HCT116 (cell line): Measurements from ENCODE around the gene ROCK2. TPM values are rescaled to one million over a fixed set of nuclear protein-coding genes. Genes with fewer than 3 reads are reported as not detected.

Source experiments
- ATAC-seq: fragments of 200-7000 bp; cut with Tn5 transposase; 2 replicates; pipeline ENCODE4 v1.9.1; 2020; ENCODE audit warnings: mild to moderate bottlenecking, moderate library complexity
- BruUV-seq: library from RNA; stranded (reverse); fragments of 400-500 nt; replicated peaks from 2 replicates; lab custom pipeline; 2021; lab: Mats Ljungman, UMichigan
- CTCF ChIA-PET: fragments of 300-600 bp; sonication (Branson Sonifier 250); formaldehyde crosslinking; loops from one replicate; lab custom pipeline; 2021; ENCODE audit warnings: antibody characterized with exemption; lab: Charles Lee
- POLR2A ChIA-PET: fragments of 300-600, 350-600 bp; sonication (Branson Sonifier 250); formaldehyde crosslinking; loops from one replicate; lab custom pipeline; 2021; ENCODE audit warnings: antibody characterized with exemption; lab: Charles Lee
- RAD21 ChIA-PET, 2 experiments: fragments of 300-600 bp; sonication (Branson Sonifier 250); formaldehyde crosslinking; loops; one replicate each; lab custom pipeline; 2023; ENCODE audit warnings: low total read pairs in 2 of 2; ENCODE audit not compliant: uncharacterized antibody in 2 of 2, unreplicated experiment in 2 of 2, low non-redundant PET in 1 of 2; lab: Charles Lee
- DNase-seq: peaks from one replicate; pipeline ENCODE4 v3.0.0-alpha.2; 2010; ENCODE audit warnings: low read depth, low spot score
- H2AFZ ChIP-seq: fragments of 200-600 bp; shearing (Covaris generic), sonication (generic); 2 replicates; pipeline ENCODE4 v1.6.1; 2017; ENCODE audit warnings: low read depth, mixed run types, mixed read lengths, antibody characterized with exemption, low read length; ENCODE audit not compliant: poor library complexity, severe bottlenecking
- H3K27ac ChIP-seq: 2 replicates; pipeline ENCODE4 v1.5.1; 2012; ENCODE audit warnings: low read depth, low read length
- H3K27me3 ChIP-seq: fragments of 200-600 bp; sonication (generic); 2 replicates; pipeline ENCODE4 v1.6.1; 2016; ENCODE audit warnings: mixed run types, low read length, mixed read lengths; ENCODE audit not compliant: insufficient read depth
- H3K36me3 ChIP-seq, 2 experiments: fragments of 200-500 bp in 1 of 2; fragments of 200-600 bp in 1 of 2; sonication (Bioruptor generic) in 1 of 2; sonication (generic) in 1 of 2; 2 replicates each; pipeline versions ENCODE4 v1.5.1 to v1.6.1; 2014 to 2016; ENCODE audit warnings: low read length in 2 of 2, inconsistent platforms in 1 of 2, mixed read lengths in 1 of 2, mixed run types in 1 of 2; ENCODE audit not compliant: insufficient read depth in 2 of 2, control insufficient read depth in 1 of 2
- H3K4me1 ChIP-seq, 2 experiments: fragments of 200-600 bp in 1 of 2; sonication (generic) in 1 of 2; 2 replicates each; pipeline versions ENCODE4 v1.5.1 to v1.6.1; 2012 to 2017; ENCODE audit warnings: low read length in 2 of 2, inconsistent platforms in 1 of 2, mild to moderate bottlenecking in 1 of 2, mixed read lengths in 1 of 2, mixed run types in 1 of 2, moderate library complexity in 1 of 2; ENCODE audit not compliant: insufficient read depth in 2 of 2, control insufficient read depth in 1 of 2
- H3K4me2 ChIP-seq: fragments of 200-600 bp; sonication (generic); 2 replicates; pipeline ENCODE4 v1.6.1; 2017; ENCODE audit warnings: mixed run types, low read length, mixed read lengths
- H3K4me3 ChIP-seq, 2 experiments: fragments of 200-600 bp in 1 of 2; sonication (generic) in 1 of 2; replicated peaks in 1 of 2; 2 replicates each; pipeline ENCODE4 v1.5.1; 2011 to 2016; ENCODE audit warnings: low read length in 2 of 2, control low read depth in 1 of 2, low read depth in 1 of 2, mild to moderate bottlenecking in 1 of 2, mixed read lengths in 1 of 2, mixed run types in 1 of 2
- H3K79me2 ChIP-seq: fragments of 200-600 bp; sonication (generic); 2 replicates; pipeline ENCODE4 v1.6.1; 2017; ENCODE audit warnings: mild to moderate bottlenecking, mixed run types, low read length, moderate library complexity, mixed read lengths; ENCODE audit not compliant: insufficient read depth
- H3K9ac ChIP-seq: fragments of 200-600 bp; sonication (generic); 2 replicates; pipeline ENCODE4 v1.6.1; 2016; ENCODE audit warnings: low read length, mixed read lengths
- H3K9me2 ChIP-seq: fragments of 200-600 bp; sonication (generic), shearing (Covaris generic); 2 replicates; pipeline ENCODE4 v1.6.1; 2017; ENCODE audit warnings: mixed run types, mild to moderate bottlenecking, moderate library complexity; ENCODE audit not compliant: insufficient read depth
- H3K9me3 ChIP-seq, 2 experiments: fragments of 200-500 bp in 1 of 2; fragments of 200-600 bp in 1 of 2; sonication (Bioruptor generic) in 1 of 2; sonication (generic) in 1 of 2; 2 replicates each; pipeline ENCODE4 v1.6.1; 2014 to 2017; ENCODE audit warnings: low read length in 2 of 2, mixed read lengths in 2 of 2, inconsistent platforms in 1 of 2, low read depth in 1 of 2, mild to moderate bottlenecking in 1 of 2, mixed run types in 1 of 2, moderate library complexity in 1 of 2; ENCODE audit not compliant: control insufficient read depth in 1 of 2, insufficient read depth in 1 of 2
- H4K20me1 ChIP-seq: fragments of 200-600 bp; sonication (generic), shearing (Covaris generic); 2 replicates; pipeline ENCODE4 v1.6.1; 2017; ENCODE audit warnings: mixed run types, mild to moderate bottlenecking, moderate library complexity; ENCODE audit not compliant: insufficient read depth
- EGR1 ChIP-seq: IDR thresholded peaks from 2 replicates; pipeline ENCODE4 v1.6.1; 2012; ENCODE audit warnings: low read depth
- EZH2 ChIP-seq: fragments of 200-600 bp; sonication (generic); IDR thresholded peaks from 2 replicates; pipeline ENCODE4 v1.6.1; 2017; ENCODE audit warnings: antibody characterized with exemption, mixed run types
- FOSL1 ChIP-seq: IDR thresholded peaks from 2 replicates; pipeline ENCODE4 v1.6.1; 2012; ENCODE audit warnings: low read depth
- SIN3A ChIP-seq: IDR thresholded peaks from 2 replicates; pipeline ENCODE4 v1.6.1; 2012; ENCODE audit warnings: low read depth
- TCF7L2 ChIP-seq: IDR thresholded peaks from 2 replicates; pipeline ENCODE4 v1.7.0; 2011; ENCODE audit warnings: borderline replicate concordance, inconsistent platforms; ENCODE audit not compliant: insufficient read depth, insufficient read length; ENCODE audit errors: extremely low read depth
- intact Hi-C: fragments of 100-400 bp; cut with micrococcal nuclease; formaldehyde crosslinking; loops from 2 replicates; pipeline ENCODE4 v1.10.0; 2022
- total RNA-seq: library from RNA; stranded (reverse); gene quantifications from one replicate; pipeline ENCODE4 v1.2.1, GENCODE V29; 2021; ENCODE audit not compliant: unreplicated experiment
- TF ChIP-seq, protein P1 (sequence below): IDR thresholded peaks from 2 replicates; pipeline ENCODE4 v1.6.1; 2011; ENCODE audit warnings: mild to moderate bottlenecking, low read length, moderate library complexity; ENCODE audit not compliant: insufficient replicate concordance; ENCODE audit errors: extremely low read depth
- TF ChIP-seq, protein P2 (sequence below): IDR thresholded peaks from 2 replicates; pipeline ENCODE4 v1.6.1; 2012
- TF ChIP-seq, protein P3 (sequence below), 3 experiments: fragments of 200-600 bp in 1 of 3; sonication (generic) in 1 of 3; IDR thresholded peaks in 2 of 3; conservative IDR thresholded peaks in 1 of 3; 2 replicates each; pipeline ENCODE4 v1.5.1; 2012 to 2017; ENCODE audit warnings: low read depth in 2 of 3, low read length in 2 of 3, antibody characterized with exemption in 1 of 3, borderline replicate concordance in 1 of 3, control low read depth in 1 of 3, mild to moderate bottlenecking in 1 of 3, mixed read lengths in 1 of 3, mixed run types in 1 of 3, moderate library complexity in 1 of 3; ENCODE audit not compliant: insufficient read depth in 1 of 3

The ROCK2 gene
- total RNA-seq, 1 experiment from 2014 or later = 48.0 TPM

DNA sequence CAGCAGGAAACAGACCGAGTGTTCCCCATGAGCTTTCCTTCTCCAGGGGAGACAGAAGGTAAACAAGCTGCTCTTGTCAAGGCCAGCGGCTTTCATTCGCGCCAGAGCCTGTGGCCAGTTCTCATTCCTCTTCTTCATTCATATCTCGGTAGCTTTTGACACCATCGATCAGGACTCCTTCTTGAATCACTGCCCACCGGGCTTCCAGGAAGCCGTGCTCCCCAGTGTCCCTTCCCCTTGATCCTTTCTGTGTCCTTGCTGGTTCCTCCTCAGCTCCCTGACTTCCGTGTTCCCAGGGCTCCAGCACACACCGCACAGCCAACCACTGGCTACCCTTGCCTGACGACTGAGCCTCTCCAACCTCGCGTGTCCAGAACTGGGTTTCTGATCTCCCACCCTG lies 175.1 kb downstream of the ROCK2 start:
- no peaks in the 10 kb centered on the region for H3K9me2 ChIP-seq
- no peak overlapping the region for H3K4me2 ChIP-seq
- no peaks in the 10 kb centered on the region for H3K36me3 ChIP-seq
- ATAC-seq (no peak), DNase-seq (no peak)
- no peaks in the 10 kb centered on the region for H3K4me1 ChIP-seq
- H4K20me1 ChIP-seq = no peaks in the 10 kb centered on the region
- H3K79me2 ChIP-seq = no peaks in the 10 kb centered on the region
- no peaks in the 10 kb centered on the region for H3K9me3 ChIP-seq
- ChIA-PET RAD21 (no interaction called here), POLR2A (no interaction called here), CTCF (no interaction called here)
- no peak overlapping the region for H3K9ac ChIP-seq
- TF ChIP-seq EGR1 (no peak), FOSL1 (no peak), SIN3A (no peak), TCF7L2 (no peak), EZH2 (no peak)
- TF ChIP-seq, protein P1, sequence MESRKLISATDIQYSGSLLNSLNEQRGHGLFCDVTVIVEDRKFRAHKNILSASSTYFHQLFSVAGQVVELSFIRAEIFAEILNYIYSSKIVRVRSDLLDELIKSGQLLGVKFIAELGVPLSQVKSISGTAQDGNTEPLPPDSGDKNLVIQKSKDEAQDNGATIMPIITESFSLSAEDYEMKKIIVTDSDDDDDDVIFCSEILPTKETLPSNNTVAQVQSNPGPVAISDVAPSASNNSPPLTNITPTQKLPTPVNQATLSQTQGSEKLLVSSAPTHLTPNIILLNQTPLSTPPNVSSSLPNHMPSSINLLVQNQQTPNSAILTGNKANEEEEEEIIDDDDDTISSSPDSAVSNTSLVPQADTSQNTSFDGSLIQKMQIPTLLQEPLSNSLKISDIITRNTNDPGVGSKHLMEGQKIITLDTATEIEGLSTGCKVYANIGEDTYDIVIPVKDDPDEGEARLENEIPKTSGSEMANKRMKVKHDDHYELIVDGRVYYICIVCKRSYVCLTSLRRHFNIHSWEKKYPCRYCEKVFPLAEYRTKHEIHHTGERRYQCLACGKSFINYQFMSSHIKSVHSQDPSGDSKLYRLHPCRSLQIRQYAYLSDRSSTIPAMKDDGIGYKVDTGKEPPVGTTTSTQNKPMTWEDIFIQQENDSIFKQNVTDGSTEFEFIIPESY = no peak
- TF ChIP-seq, protein P2, sequence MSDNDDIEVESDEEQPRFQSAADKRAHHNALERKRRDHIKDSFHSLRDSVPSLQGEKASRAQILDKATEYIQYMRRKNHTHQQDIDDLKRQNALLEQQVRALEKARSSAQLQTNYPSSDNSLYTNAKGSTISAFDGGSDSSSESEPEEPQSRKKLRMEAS = no peak
- no TSS peak for BruUV-seq
- intact Hi-C loops = no loop called here
- no peak overlapping the region for H2AFZ ChIP-seq
- H3K27ac ChIP-seq = no peak overlapping the region
- no peak overlapping the region for H3K4me3 ChIP-seq
- no peaks in the 10 kb centered on the region for H3K27me3 ChIP-seq

DNA sequence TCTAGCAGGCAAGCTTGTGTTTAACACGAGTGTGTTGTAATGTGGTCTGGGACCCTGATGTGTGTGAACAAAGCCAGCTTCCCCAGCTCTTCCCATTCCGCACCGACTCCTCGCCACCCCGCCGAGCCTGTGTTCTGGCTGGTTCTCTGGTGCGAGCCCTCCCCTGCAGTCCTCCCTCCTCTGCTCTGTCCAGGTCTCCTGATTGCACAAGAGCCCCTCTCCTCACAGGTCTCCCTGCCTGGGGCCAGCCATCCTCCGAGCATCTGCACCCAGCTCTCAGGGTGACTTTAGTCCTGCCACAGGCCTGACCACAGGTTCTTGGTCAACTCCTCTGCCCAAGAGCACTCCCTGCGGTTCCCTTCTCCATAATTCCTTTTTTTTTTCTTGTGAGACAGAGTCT lies 175.9 kb downstream of the ROCK2 start:
- intact Hi-C loops = no loop called here
- Histone ChIP-seq H3K9ac (no peak overlapping the region), H3K36me3 (no peaks in the 10 kb centered on the region), H4K20me1 (no peaks in the 10 kb centered on the region), H3K9me2 (no peaks in the 10 kb centered on the region)
- CTCF ChIA-PET = no interaction called here
- no peak for DNase-seq
- no TSS peak for BruUV-seq
- TF ChIP-seq, protein P1 = no peak
- TF ChIP-seq FOSL1 (no peak), EZH2 (no peak), SIN3A (no peak)
- TF ChIP-seq, protein P3, sequence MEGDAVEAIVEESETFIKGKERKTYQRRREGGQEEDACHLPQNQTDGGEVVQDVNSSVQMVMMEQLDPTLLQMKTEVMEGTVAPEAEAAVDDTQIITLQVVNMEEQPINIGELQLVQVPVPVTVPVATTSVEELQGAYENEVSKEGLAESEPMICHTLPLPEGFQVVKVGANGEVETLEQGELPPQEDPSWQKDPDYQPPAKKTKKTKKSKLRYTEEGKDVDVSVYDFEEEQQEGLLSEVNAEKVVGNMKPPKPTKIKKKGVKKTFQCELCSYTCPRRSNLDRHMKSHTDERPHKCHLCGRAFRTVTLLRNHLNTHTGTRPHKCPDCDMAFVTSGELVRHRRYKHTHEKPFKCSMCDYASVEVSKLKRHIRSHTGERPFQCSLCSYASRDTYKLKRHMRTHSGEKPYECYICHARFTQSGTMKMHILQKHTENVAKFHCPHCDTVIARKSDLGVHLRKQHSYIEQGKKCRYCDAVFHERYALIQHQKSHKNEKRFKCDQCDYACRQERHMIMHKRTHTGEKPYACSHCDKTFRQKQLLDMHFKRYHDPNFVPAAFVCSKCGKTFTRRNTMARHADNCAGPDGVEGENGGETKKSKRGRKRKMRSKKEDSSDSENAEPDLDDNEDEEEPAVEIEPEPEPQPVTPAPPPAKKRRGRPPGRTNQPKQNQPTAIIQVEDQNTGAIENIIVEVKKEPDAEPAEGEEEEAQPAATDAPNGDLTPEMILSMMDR (IDR thresholded peaks at IDR 0.05 in 2 of 3, conservative IDR thresholded peaks at IDR 0.05 in 1 of 3; ENCODE audit: borderline replicate concordance in 1 of 3, insufficient read depth in 1 of 3, low read depth in 2 of 3, low read length in 2 of 3) = no peak
- TF ChIP-seq, all 23 proteins: peak for 0
- Histone ChIP-seq H3K27ac (no peak overlapping the region), H2AFZ (no peak overlapping the region), H3K4me2 (no peak overlapping the region), H3K9me3 (no peaks in the 10 kb centered on the region), H3K4me3 (no peak overlapping the region), H3K4me1 (no peaks in the 10 kb centered on the region), H3K27me3 (no peaks in the 10 kb centered on the region), H3K79me2 (no peaks in the 10 kb centered on the region)
- no peak for ATAC-seq
- ChIA-PET RAD21 (no interaction called here), POLR2A (no interaction called here)
